Mesendoderm (in vitro differentiated cells): ENCODE measurements around the gene POR.

Experiments
- DNase-seq: peaks from one replicate; pipeline ENCODE4 v3.0.0; 2013
- H2AK5ac ChIP-seq: 2 replicates; pipeline ENCODE4 v1.6.1; 2013; ENCODE audit warnings: low read length, inconsistent platforms
- H2BK120ac ChIP-seq: 2 replicates; pipeline ENCODE4 v1.6.1; 2013; ENCODE audit warnings: low read depth, mild to moderate bottlenecking, low read length, moderate library complexity, mixed read lengths
- H2BK15ac ChIP-seq: replicated peaks from 2 replicates; pipeline ENCODE4 v1.6.1; 2013; ENCODE audit warnings: low read depth, mild to moderate bottlenecking, moderate library complexity
- H2BK5ac ChIP-seq: 2 replicates; pipeline ENCODE4 v1.6.1; 2013; ENCODE audit warnings: low read length, inconsistent platforms
- H3K18ac ChIP-seq: 2 replicates; pipeline ENCODE4 v1.6.1; 2013; ENCODE audit warnings: mild to moderate bottlenecking, low read length, mixed read lengths
- H3K23ac ChIP-seq: one replicate; pipeline ENCODE4 v1.6.1; 2013; ENCODE audit warnings: low read length
- H3K27ac ChIP-seq: 2 replicates; pipeline ENCODE4 v1.5.1; 2013; ENCODE audit warnings: low read depth, mild to moderate bottlenecking, inconsistent platforms, low read length, moderate library complexity
- H3K27me3 ChIP-seq: 2 replicates; pipeline ENCODE4 v1.6.1; 2013; ENCODE audit warnings: low read length, control low read depth, mild to moderate bottlenecking, inconsistent platforms; ENCODE audit not compliant: insufficient read depth, poor library complexity
- H3K36me3 ChIP-seq: 2 replicates; pipeline ENCODE4 v1.6.1; 2013; ENCODE audit warnings: low read length, inconsistent platforms; ENCODE audit not compliant: control insufficient read depth, insufficient read depth
- H3K4ac ChIP-seq: one replicate; pipeline ENCODE4 v1.6.1; 2013; ENCODE audit warnings: low read depth, mild to moderate bottlenecking, low read length, moderate library complexity
- H3K4me1 ChIP-seq: 2 replicates; pipeline ENCODE4 v1.6.1; 2013; ENCODE audit warnings: low read depth, low read length, inconsistent platforms; ENCODE audit not compliant: control insufficient read depth
- H3K4me2 ChIP-seq: 2 replicates; pipeline ENCODE4 v1.6.1; 2013; ENCODE audit warnings: low read length
- H3K4me3 ChIP-seq: 2 replicates; pipeline ENCODE4 v1.5.1; 2013; ENCODE audit warnings: mild to moderate bottlenecking, low read length
- H3K56ac ChIP-seq: one replicate; pipeline ENCODE4 v1.6.1; 2013; ENCODE audit warnings: low read length
- H3K79me1 ChIP-seq: 2 replicates; pipeline ENCODE4 v1.6.1; 2013; ENCODE audit warnings: low read length, inconsistent platforms
- H3K79me2 ChIP-seq: 2 replicates; pipeline ENCODE4 v1.6.1; 2013; ENCODE audit warnings: mild to moderate bottlenecking, low read length; ENCODE audit not compliant: control insufficient read depth, insufficient read depth
- H3K9ac ChIP-seq: 2 replicates; pipeline ENCODE4 v1.6.1; 2013; ENCODE audit warnings: low read length, inconsistent platforms
- H4K5ac ChIP-seq: one replicate; pipeline ENCODE4 v1.6.1; 2013; ENCODE audit warnings: low read length
- H4K8ac ChIP-seq: one replicate; pipeline ENCODE4 v1.6.1; 2013; ENCODE audit warnings: low read depth, mild to moderate bottlenecking, control low read depth, low read length, moderate library complexity
- WGBS: extraction: QIAGEN DNeasy Blood & Tissue Kit; methylation state at CpG from one replicate; pipeline ENCODE4 v1.1.7; 2013; ENCODE audit warnings: low lambda C conversion rate, missing lambda C conversion rate; ENCODE audit not compliant: insufficient coverage; ENCODE audit errors: extremely low coverage; 5-methylcytosine and 5-hydroxymethylcytosine counted together

Gene POR

GRCh38 chr7:75931680-75932079 lies 16.7 kb downstream of the POR start:
- Histone ChIP-seq H3K4ac (no peak overlapping the region), H3K4me3 (no peak overlapping the region), H3K4me1 (no peaks in the 10 kb centered on the region), H3K79me2 (peaks cover 6% of the 10 kb centered on the region), H4K5ac (no peak overlapping the region), H3K27ac (no peak overlapping the region), H2AK5ac (no peak overlapping the region), H4K8ac (no peak overlapping the region), H2BK120ac (no peak overlapping the region), H3K18ac (no peak overlapping the region), H3K23ac (no peak overlapping the region), H3K56ac (no peak overlapping the region), H3K4me2 (no peak overlapping the region), H2BK15ac (no peak overlapping the region), H2BK5ac (no peak overlapping the region), H3K27me3 (no peaks in the 10 kb centered on the region), H3K36me3 (no peaks in the 10 kb centered on the region), H3K79me1 (peaks cover 11% of the 10 kb centered on the region), H3K9ac (no peak overlapping the region)
- WGBS = no CpG with 5 or more reads among the region's 5 CpGs
- no peak for DNase-seq

GRCh38 chr7:75937958-75938786 lies 23.2 kb downstream of the POR start:
- Histone ChIP-seq H4K8ac (no peak overlapping the region), H3K4me3 (no peak overlapping the region), H2BK15ac (no peak overlapping the region), H2AK5ac (no peak overlapping the region), H3K79me2 (no peaks in the 10 kb centered on the region), H3K27ac (no peak overlapping the region), H4K5ac (no peak overlapping the region), H2BK5ac (peak overlapping the region; percentile 31), H3K4me2 (no peak overlapping the region), H3K9ac (no peak overlapping the region), H3K4me1 (no peaks in the 10 kb centered on the region), H3K27me3 (no peaks in the 10 kb centered on the region), H2BK120ac (no peak overlapping the region), H3K36me3 (peaks cover 2% of the 10 kb centered on the region), H3K18ac (no peak overlapping the region), H3K23ac (no peak overlapping the region), H3K56ac (peak overlapping the region; percentile 44), H3K4ac (no peak overlapping the region), H3K79me1 (peaks cover 16% of the 10 kb centered on the region)
- peak; percentile 86 for DNase-seq
- no CpG with 5 or more reads among the region's 15 CpGs for WGBS

DNA sequence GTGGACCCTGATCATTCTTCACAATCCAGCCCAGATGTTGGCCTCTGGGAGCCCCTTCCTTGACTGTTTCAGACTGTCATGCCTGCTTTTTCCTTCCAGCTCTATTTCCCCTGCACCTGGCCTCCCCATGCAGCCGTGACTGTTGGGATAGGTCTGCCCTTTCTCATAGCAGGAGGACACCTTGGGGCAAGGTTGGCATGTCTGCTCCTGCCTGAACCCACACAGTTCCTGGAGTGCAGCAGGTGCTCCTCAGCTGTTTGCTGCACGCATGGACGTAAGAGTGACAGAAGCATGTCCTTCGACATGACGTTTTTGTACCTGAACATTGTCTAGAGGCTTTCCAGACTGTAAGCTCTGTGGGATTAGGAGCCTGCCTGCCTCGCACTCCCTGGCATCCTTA lies 24.0 kb downstream of the POR start:
- H3K18ac ChIP-seq = no peak overlapping the region

DNA sequence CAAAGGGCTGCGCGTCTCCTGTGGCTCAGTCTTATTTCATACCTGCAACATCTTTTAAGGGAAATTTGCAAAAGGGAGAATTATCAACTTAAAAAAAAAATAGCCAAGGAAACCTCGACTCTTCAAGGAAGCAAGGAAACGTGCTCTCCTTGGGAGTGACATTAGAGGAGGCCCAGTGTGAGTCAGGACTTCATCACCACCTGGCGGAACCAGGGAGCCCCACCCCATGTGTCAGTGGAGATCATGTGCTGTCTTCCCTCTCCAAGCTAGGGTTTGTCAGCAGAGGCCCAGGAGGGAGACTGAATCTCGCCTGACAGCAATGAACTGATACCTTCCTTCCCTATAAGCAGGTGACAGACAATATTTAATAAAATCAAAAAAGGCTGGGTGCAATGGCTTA lies 28.9 kb downstream of the POR start:
- Histone ChIP-seq H3K18ac (no peak overlapping the region), H3K27me3 (no peaks in the 10 kb centered on the region), H3K79me1 (peaks cover 8% of the 10 kb centered on the region), H4K8ac (no peak overlapping the region), H2AK5ac (no peak overlapping the region), H2BK5ac (no peak overlapping the region), H3K4ac (no peak overlapping the region), H3K36me3 (peaks cover 2% of the 10 kb centered on the region), H2BK120ac (no peak overlapping the region), H3K4me1 (no peaks in the 10 kb centered on the region), H3K9ac (no peak overlapping the region), H4K5ac (no peak overlapping the region), H2BK15ac (no peak overlapping the region), H3K56ac (no peak overlapping the region), H3K4me2 (no peak overlapping the region), H3K79me2 (no peaks in the 10 kb centered on the region), H3K23ac (no peak overlapping the region), H3K27ac (no peak overlapping the region), H3K4me3 (no peak overlapping the region)
- no CpG with 5 or more reads among the region's 6 CpGs for WGBS
- DNase-seq = no peak

More for the DNA sequence above, 24.0 kb downstream of the POR start:
- H3K27ac ChIP-seq = no peak overlapping the region
- H3K4me3 ChIP-seq = no peak overlapping the region
- DNase-seq = no peak
- no peaks in the 10 kb centered on the region for H3K27me3 ChIP-seq
- no peak overlapping the region for H3K9ac ChIP-seq
- H3K56ac ChIP-seq = no peak overlapping the region
- no peak overlapping the region for H2BK120ac ChIP-seq
- H3K36me3 ChIP-seq = peaks cover 2% of the 10 kb centered on the region
- peaks cover 16% of the 10 kb centered on the region for H3K79me1 ChIP-seq
- H3K4ac ChIP-seq = no peak overlapping the region
- WGBS = no CpG with 5 or more reads among the region's 6 CpGs
- H4K5ac ChIP-seq = no peak overlapping the region
- H4K8ac ChIP-seq = no peak overlapping the region
- H2AK5ac ChIP-seq = no peak overlapping the region
- no peaks in the 10 kb centered on the region for H3K4me1 ChIP-seq
- H2BK5ac ChIP-seq = no peak overlapping the region
- H3K4me2 ChIP-seq = no peak overlapping the region
- no peak overlapping the region for H3K23ac ChIP-seq
- H2BK15ac ChIP-seq = no peak overlapping the region
- H3K79me2 ChIP-seq = no peaks in the 10 kb centered on the region

GRCh38 chr7:75944507-75944906 lies 29.6 kb downstream of the POR start:
- no peak overlapping the region for H2BK5ac ChIP-seq
- no peaks in the 10 kb centered on the region for H3K4me1 ChIP-seq
- peaks cover 6% of the 10 kb centered on the region for H3K79me1 ChIP-seq
- H3K4ac ChIP-seq = no peak overlapping the region
- DNase-seq = no peak
- H2BK120ac ChIP-seq = no peak overlapping the region
- no peak overlapping the region for H3K27ac ChIP-seq
- no peak overlapping the region for H4K5ac ChIP-seq
- no peaks in the 10 kb centered on the region for H3K27me3 ChIP-seq
- H2AK5ac ChIP-seq = no peak overlapping the region
- no peak overlapping the region for H3K4me3 ChIP-seq
- H3K23ac ChIP-seq = no peak overlapping the region
- no peak overlapping the region for H4K8ac ChIP-seq
- H3K79me2 ChIP-seq = no peaks in the 10 kb centered on the region
- H2BK15ac ChIP-seq = no peak overlapping the region
- no CpG with 5 or more reads among the region's 1 CpG for WGBS
- no peaks in the 10 kb centered on the region for H3K36me3 ChIP-seq
- no peak overlapping the region for H3K56ac ChIP-seq
- no peak overlapping the region for H3K4me2 ChIP-seq
- H3K18ac ChIP-seq = no peak overlapping the region
- H3K9ac ChIP-seq = no peak overlapping the region
